ENCODE measurements around the gene MB. TPM values are rescaled to one million over a fixed set of nuclear protein-coding genes. Genes with fewer than 3 reads are reported as not detected.
"Not testable (repeated sequence)": the region's sequence is repeated elsewhere in the genome, so short reads cannot be mapped to it uniquely, and the experiment has no call there.

MB gene
- total RNA-seq, 2 donors from 2014 or later = 0.24 to 0.69 TPM

DNA sequence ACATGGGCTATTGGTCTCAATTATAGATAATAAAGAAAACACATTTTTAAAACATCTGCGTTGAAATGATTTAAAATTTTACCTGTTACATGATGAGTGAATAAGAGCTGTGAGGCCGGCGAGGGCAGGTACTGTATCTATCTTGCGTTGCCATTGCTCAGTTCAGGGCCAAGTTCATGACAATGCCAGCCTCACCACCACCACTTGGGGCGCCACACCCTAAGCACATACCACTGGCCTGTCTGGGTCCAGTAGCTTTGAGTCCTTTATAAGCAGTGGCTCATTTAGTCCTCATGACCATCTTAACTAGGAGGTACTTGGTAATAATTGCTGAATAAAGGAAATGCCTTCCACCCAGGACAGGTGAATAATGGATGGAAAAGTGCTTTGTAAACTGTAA lies 14.5 kb upstream of the MB start:
- Mint-ChIP-seq H3K27me3 (ENCODE audit: low read depth) (peaks cover 5% of the 10 kb centered on the region), H3K4me3 (no peak overlapping the region), H3K4me1 (ENCODE audit: low read depth) (peaks cover 62% of the 10 kb centered on the region), H3K9me3 (peaks cover 0 to 3% of the 10 kb centered on the region in 2 donors), H3K36me3 (ENCODE audit: insufficient read depth in 2 of 2) (peaks cover 0 to 6% of the 10 kb centered on the region in 2 donors), H3K27ac (no peak overlapping the region)
- ATAC-seq (replicated peaks in 1 of 2) (peak in 1 of 2 donors; percentile 25), DNase-seq (peak; percentile 51 to 58)

DNA sequence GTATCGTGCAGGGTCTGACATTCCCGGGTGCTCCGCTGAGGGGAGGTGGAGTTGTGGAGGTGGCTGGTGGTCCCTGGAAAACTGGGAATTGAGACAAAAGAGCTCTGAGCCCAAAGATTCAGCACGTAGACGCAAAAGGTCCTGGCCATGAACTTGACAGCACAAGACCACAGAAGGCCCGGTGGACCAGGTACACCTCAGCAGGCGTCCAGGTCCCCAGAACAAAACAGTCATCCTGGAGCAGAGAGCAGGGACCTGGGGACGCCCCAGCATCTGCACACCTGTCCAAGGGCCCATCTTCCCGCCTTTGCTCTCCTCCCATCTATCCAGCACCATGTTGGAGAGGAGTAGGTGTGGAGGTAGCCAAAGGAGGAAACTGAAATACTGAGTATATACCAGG lies 13.8 kb upstream of the MB start:
- H3K4me3 Mint-ChIP-seq = no peak overlapping the region
- ATAC-seq (replicated peaks in 1 of 2) = no peak
- peaks cover 5% of the 10 kb centered on the region for H3K27me3 Mint-ChIP-seq (ENCODE audit: low read depth)
- peaks cover 0 to 3% of the 10 kb centered on the region in 2 donors for H3K9me3 Mint-ChIP-seq
- DNase-seq = no peak
- no peak overlapping the region for H3K27ac Mint-ChIP-seq
- H3K36me3 Mint-ChIP-seq (ENCODE audit: insufficient read depth in 2 of 2) = peaks cover 0 to 6% of the 10 kb centered on the region in 2 donors
- peaks cover 62% of the 10 kb centered on the region for H3K4me1 Mint-ChIP-seq (ENCODE audit: low read depth)

DNA sequence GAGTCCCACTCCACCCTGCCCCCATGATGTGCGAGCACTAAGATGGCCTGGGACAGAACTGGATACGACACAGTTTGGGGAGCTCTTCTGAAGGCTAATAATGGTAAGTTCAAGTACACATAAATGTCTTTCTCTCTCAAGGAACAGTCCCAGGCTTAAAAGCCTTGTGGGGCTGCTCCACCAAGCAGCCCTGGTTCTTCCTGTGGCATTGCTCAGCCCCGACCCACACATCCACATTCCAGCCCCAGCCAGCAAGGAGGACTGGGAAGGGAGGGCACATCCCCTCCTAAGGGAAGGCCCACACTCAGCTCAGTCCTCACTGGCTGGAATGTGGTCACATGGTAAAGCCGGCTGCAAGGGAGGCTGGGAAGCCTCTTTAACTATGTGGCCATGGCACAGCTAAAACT lies 13.3 kb upstream of the MB start:
- Mint-ChIP-seq H3K36me3 (ENCODE audit: insufficient read depth in 2 of 2) (peaks cover 0 to 6% of the 10 kb centered on the region in 2 donors), H3K9me3 (peaks cover 0 to 3% of the 10 kb centered on the region in 2 donors), H3K4me3 (no peak overlapping the region), H3K27me3 (ENCODE audit: low read depth) (peaks cover 5% of the 10 kb centered on the region), H3K4me1 (ENCODE audit: low read depth) (peaks cover 62% of the 10 kb centered on the region), H3K27ac (no peak overlapping the region)
- no peak for ATAC-seq (replicated peaks in 1 of 2)
- no peak for DNase-seq

DNA sequence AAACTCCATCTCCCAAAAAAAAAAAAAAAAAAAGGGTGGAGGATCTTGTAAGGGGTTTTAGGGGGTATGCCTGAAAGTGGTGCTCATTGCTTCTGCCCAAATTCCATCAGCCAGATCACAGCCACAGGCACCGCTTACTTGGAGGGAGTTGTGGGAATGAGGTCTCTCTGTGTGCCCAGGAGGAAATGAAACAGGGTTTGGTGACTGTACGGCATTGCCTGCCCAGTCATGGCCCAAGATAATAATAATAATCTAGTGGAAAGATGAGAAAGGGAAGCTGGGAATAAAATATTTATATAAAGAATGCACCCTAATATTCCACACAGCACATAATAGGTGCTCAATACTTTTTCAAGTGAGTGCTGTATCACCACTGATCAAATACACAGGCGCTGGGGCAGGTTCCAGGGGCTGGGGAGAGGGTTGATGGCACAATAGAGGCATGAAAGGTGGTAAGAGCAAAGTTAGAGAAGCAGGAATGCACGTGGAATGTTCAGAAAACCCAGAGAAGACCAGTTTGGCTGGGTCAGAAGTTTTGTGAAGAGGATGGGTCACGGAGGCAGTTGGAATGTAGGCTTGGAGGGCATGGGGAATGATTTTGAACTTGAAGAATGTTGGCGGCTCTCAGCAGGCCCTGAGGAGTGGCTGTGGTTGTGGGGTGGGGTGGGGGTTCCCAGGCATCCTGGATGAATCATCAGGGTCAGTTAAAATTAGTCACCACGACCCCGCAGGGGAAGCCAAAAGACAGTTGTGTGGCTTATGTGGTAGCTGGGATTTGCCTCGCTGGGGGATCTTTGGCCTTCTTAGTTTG lies 12.5 kb upstream of the MB start:
- peaks cover 0 to 6% of the 10 kb centered on the region in 2 donors for H3K36me3 Mint-ChIP-seq (ENCODE audit: insufficient read depth in 2 of 2)
- no peak overlapping the region for H3K27ac Mint-ChIP-seq
- ATAC-seq (replicated peaks in 1 of 2) (peak; percentile 77 to 82), DNase-seq (peak; percentile 85 to 86)
- peak overlapping the region; percentile 6 to 48 for H3K4me3 Mint-ChIP-seq
- peaks cover 0 to 3% of the 10 kb centered on the region in 2 donors for H3K9me3 Mint-ChIP-seq
- peaks cover 55% of the 10 kb centered on the region for H3K4me1 Mint-ChIP-seq (ENCODE audit: low read depth)
- peaks cover 7% of the 10 kb centered on the region for H3K27me3 Mint-ChIP-seq (ENCODE audit: low read depth)

DNA sequence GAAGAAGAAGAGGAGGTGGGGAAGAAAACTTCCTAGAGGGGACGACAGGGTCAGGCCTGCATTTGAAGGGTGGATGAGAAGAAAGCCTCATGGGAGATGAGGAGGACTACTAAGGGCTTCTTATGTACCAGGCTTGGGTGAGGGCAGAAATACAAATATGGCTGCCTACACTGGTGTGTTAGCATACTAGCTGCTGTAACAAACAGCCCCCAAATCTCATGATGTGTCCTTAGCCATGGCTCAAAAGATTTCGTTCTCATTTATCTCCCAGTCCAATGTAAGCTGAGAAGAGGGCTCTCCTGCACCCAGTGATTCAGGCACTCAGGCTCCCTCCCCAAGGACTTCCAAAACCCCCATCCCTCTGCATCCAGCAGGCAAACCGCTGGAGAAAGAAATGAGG lies 11.6 kb upstream of the MB start:
- H3K36me3 Mint-ChIP-seq (ENCODE audit: insufficient read depth in 2 of 2) = peaks cover 0 to 6% of the 10 kb centered on the region in 2 donors
- ATAC-seq (replicated peaks in 1 of 2) = no peak

DNA sequence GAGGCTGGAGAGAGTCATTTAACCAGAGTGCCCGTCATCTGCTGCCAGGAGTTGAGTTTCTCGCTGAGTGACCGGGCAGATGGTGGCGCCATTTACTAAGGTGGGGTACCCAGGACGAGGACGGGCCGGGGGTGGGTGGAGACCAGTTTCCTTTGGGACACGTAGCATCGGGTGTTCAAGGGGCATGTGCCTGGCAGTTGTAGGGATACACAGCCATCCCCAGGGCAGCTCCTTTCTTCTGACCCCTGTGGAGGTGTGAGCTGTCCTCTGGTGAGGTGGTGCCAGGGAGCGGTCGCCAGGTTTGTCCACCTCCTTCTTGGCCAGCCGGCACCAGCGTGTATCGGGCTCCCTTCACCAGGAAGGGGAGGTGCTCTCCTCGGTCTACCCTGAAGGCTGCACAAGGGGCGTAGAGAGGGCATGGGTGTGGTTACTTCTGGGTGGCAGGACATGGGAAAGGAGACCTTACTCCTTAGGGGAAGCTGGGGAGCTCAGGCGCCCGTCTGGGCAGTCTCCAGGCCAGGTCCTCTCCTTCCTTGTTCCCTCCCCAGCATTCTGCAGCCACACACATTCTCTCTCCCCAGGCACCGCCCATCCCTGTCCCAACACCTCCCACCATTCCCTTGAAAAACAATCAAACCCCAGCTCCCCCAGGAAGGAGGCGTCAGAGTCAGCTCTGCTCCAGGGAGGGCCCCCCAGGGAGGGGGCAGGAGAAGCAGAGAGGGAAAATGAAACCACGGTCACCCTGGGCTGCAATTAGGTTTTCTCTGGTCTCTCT lies 10.3 kb upstream of the MB start:
- peaks cover 36% of the 10 kb centered on the region for H3K4me1 Mint-ChIP-seq (ENCODE audit: low read depth)
- peaks cover 0 to 3% of the 10 kb centered on the region in 2 donors for H3K9me3 Mint-ChIP-seq
- peaks cover 16% of the 10 kb centered on the region for H3K27me3 Mint-ChIP-seq (ENCODE audit: low read depth)
- peak; percentile 43 to 63 for ATAC-seq (replicated peaks in 1 of 2)
- peak overlapping the region; percentile 83 to 88 for H3K4me3 Mint-ChIP-seq
- no peak overlapping the region for H3K27ac Mint-ChIP-seq
- DNase-seq = peak; percentile 63 to 68
- H3K36me3 Mint-ChIP-seq (ENCODE audit: insufficient read depth in 2 of 2) = peaks cover 0 to 6% of the 10 kb centered on the region in 2 donors

More for the DNA sequence above, 11.6 kb upstream of the MB start:
- peaks cover 0 to 3% of the 10 kb centered on the region in 2 donors for H3K9me3 Mint-ChIP-seq
- peaks cover 10% of the 10 kb centered on the region for H3K27me3 Mint-ChIP-seq (ENCODE audit: low read depth)
- H3K4me1 Mint-ChIP-seq (ENCODE audit: low read depth) = peaks cover 46% of the 10 kb centered on the region
- DNase-seq = no peak
- H3K27ac Mint-ChIP-seq = no peak overlapping the region
- H3K4me3 Mint-ChIP-seq = peak overlapping the region in 1 of 2 donors; percentile 34

DNA sequence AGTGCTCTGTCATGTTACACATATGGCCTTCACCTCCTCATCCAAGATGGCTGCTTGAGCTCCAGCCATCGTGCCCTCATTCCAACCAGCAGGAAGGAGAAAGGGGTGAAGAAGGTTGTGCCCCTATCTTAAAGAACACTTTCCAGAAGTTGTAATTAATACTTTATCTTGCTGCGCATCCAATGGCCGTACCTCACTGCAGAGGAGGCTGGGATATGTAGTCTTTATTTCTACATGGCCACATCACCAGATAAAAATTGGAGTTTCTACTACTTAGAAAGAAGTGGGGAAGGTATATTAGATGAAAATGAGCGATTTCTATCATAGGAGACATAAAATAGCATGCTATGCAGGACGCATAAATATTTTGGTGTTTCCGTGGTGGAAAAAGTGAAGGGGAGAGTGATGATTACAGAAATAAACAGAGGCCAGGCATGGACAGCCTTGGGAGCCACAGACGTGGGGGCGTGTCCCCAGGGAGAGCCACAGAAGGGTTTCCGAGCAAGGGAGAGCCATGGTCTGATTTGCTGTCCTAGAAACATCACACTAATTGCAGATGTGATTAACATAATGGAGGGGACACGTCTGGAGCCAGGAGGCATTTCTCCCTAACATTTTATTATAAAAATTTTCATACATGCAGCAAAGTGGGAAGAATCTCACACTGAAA lies 8.8 kb upstream of the MB start:
- no peak for DNase-seq
- Mint-ChIP-seq H3K4me3 (no peak overlapping the region), H3K27me3 (ENCODE audit: low read depth) (peaks cover 15% of the 10 kb centered on the region), H3K4me1 (ENCODE audit: low read depth) (peaks cover 36% of the 10 kb centered on the region), H3K9me3 (peaks cover 0 to 3% of the 10 kb centered on the region in 2 donors), H3K36me3 (ENCODE audit: insufficient read depth in 2 of 2) (peaks cover 0 to 6% of the 10 kb centered on the region in 2 donors), H3K27ac (no peak overlapping the region)
- no peak for ATAC-seq (replicated peaks in 1 of 2)

DNA sequence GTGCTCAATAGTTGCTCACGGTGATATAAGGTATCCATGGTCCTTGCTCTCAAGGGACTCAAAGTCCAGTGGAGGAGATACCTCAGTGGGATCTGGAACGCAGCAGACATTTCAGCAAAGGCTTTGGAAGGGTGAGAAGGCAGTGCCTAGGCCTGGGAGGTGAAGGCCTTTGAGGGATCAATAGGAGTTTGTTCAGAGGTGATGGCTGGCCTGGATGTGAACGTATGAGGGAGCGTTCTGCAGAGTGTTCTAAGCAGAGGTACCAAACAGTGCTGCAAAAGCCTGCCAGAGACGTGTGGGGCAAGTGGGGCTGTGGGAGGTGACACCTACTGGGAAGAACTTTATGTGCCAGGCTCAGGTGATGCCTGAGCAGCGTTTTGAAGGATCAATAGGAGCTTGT lies 7.4 kb upstream of the MB start:
- Mint-ChIP-seq H3K36me3 (ENCODE audit: insufficient read depth in 2 of 2) (peaks cover 0 to 6% of the 10 kb centered on the region in 2 donors), H3K4me1 (ENCODE audit: low read depth) (peaks cover 24% of the 10 kb centered on the region), H3K9me3 (peaks cover 0 to 3% of the 10 kb centered on the region in 2 donors), H3K27ac (no peak overlapping the region), H3K4me3 (no peak overlapping the region), H3K27me3 (ENCODE audit: low read depth) (peaks cover 10% of the 10 kb centered on the region)
- no peak for ATAC-seq (replicated peaks in 1 of 2)
- DNase-seq = no peak

DNA sequence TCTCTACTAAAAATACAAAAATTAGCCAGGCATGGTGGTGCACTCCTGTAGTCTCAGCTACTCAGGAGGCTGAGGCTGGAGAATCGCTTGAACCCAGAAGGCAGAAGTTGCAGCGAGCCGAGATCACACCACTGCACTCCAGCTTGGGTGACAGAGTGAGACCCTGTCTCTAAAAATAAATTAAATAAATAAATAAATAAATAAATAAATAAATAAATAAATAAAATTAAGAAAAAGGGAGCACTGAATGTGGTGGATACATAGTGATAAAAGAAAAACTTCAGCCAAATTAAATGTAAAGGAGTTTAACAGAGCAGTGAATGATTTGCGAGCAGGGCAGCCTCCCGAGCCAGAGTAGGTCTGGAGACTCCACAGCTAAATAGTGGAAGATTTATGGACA lies 6.8 kb upstream of the MB start:
- not testable (repeated sequence) for H3K9me3 Mint-ChIP-seq; ATAC-seq (replicated peaks in 1 of 2); H3K36me3 Mint-ChIP-seq (ENCODE audit: insufficient read depth in 2 of 2); H3K4me3 Mint-ChIP-seq; DNase-seq; H3K27ac Mint-ChIP-seq
- H3K27me3 Mint-ChIP-seq (ENCODE audit: low read depth) = peaks cover 10% of the 10 kb centered on the region
- H3K4me1 Mint-ChIP-seq (ENCODE audit: low read depth) = peaks cover 18% of the 10 kb centered on the region

DNA sequence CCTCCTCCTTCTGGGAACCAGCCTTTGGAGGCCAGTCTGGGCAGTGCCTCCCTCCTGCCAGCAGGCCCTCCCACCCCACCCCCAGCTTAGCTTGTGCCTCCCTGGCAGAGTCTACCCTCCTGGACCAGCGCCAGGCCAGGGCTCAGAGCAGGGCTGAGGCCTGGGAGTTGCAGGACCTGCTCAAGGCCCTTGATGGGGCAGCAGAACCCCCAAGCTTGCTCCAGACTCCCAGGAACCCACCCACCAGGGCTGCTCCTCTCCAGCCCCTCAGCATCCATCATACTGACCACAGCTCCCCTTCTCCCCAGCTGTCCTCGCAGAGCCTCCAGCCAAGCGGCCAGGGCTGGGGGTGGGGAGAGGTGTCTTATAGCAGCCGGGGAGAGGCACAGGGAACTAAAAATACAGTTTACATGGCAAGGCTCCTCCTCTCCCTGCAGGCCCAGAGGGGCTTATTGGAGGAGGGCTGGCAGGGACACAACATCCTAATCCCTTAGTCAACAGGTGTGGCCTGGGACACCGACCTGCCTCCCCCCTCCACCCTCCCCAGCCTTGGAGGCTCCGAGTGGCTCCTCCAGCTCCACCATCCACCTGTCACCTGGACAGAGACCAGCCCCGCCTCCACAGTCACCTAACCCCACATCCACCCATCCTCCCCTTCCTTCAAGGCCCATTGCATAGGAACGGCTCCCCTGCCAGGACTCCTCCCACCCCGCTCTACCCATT lies 5.2 kb upstream of the MB start:
- no peak for DNase-seq
- Mint-ChIP-seq H3K4me1 (ENCODE audit: low read depth) (peaks cover 5% of the 10 kb centered on the region), H3K9me3 (no peaks in the 10 kb centered on the region), H3K27me3 (ENCODE audit: low read depth) (peaks cover 10% of the 10 kb centered on the region), H3K4me3 (no peak overlapping the region), H3K27ac (no peak overlapping the region), H3K36me3 (ENCODE audit: insufficient read depth in 2 of 2) (no peaks in the 10 kb centered on the region)
- ATAC-seq (replicated peaks in 1 of 2) = no peak

DNA sequence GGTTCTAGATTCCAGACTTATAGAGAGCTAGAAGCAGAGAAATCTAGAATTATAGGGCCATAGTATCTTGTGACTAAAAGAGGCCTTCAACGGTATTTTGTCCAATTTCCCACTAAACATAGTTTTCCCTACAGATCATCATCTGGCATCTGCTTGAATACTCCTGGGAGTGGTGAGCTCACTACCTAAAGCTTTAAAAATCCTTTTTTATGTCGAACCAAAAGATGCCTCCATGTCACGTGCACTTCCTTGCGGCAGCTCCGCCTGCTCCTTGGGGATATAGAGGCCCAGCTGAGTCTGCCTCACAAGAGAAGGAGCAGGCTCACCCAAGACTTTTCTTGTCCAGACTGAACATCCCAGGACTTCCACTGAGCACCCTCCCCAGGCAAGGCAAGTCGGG lies 4.3 kb upstream of the MB start:
- no peaks in the 10 kb centered on the region for H3K4me1 Mint-ChIP-seq (ENCODE audit: low read depth)
- no peak overlapping the region for H3K4me3 Mint-ChIP-seq
- DNase-seq (no peak), ATAC-seq (replicated peaks in 1 of 2) (no peak)
- H3K27me3 Mint-ChIP-seq (ENCODE audit: low read depth) = peaks cover 10% of the 10 kb centered on the region
- H3K36me3 Mint-ChIP-seq (ENCODE audit: insufficient read depth in 2 of 2) = no peaks in the 10 kb centered on the region
- no peak overlapping the region for H3K27ac Mint-ChIP-seq
- H3K9me3 Mint-ChIP-seq = no peaks in the 10 kb centered on the region

DNA sequence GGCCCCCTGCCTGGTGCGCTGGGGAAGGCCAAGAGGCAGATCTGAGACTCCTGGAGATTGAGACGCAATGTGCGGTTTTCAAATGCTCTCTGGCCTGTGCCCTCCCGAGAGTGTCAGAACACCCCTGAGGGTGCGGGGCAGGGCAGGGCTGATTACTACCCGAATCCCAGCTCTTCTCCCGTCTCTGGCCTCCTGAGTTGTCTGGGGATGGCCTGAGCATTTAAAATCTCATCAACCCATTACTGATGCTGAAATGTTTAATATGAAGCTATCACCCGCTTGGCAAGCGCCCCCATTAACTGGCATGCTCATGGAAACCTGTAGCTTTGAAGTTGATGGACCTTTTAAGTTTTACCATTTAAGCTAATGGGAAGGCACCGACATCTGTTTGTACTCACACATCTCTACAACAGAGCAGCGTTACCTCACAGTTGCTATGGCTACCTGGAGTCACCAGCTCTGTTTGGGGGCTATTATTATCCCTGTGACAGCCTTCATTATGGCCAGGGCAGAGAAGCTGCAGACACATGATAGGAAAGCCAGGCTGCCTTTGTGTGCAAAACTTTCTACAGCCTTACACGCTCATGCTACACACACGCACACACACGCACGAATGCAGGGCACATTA lies 3.6 kb upstream of the MB start:
- ATAC-seq (replicated peaks in 1 of 2) = no peak
- no peaks in the 10 kb centered on the region for H3K36me3 Mint-ChIP-seq (ENCODE audit: insufficient read depth in 2 of 2)
- H3K4me1 Mint-ChIP-seq (ENCODE audit: low read depth) = peaks cover 3% of the 10 kb centered on the region
- H3K27me3 Mint-ChIP-seq (ENCODE audit: low read depth) = peaks cover 10% of the 10 kb centered on the region
- H3K4me3 Mint-ChIP-seq = no peak overlapping the region
- no peak overlapping the region for H3K27ac Mint-ChIP-seq
- no peaks in the 10 kb centered on the region for H3K9me3 Mint-ChIP-seq
- DNase-seq = no peak

All from activated T-cell treated with anti-CD3 and anti-CD28 coated beads, Interleukin-2, amount 50 U/mL, for 72 hours (primary cell).